Measurements from ENCODE around the gene VCL. TPM values are rescaled to one million over a fixed set of nuclear protein-coding genes. Genes with fewer than 3 reads are reported as not detected.

The VCL gene
- total RNA-seq, 1 experiment from 2014 or later, result 106 TPM

DNA sequence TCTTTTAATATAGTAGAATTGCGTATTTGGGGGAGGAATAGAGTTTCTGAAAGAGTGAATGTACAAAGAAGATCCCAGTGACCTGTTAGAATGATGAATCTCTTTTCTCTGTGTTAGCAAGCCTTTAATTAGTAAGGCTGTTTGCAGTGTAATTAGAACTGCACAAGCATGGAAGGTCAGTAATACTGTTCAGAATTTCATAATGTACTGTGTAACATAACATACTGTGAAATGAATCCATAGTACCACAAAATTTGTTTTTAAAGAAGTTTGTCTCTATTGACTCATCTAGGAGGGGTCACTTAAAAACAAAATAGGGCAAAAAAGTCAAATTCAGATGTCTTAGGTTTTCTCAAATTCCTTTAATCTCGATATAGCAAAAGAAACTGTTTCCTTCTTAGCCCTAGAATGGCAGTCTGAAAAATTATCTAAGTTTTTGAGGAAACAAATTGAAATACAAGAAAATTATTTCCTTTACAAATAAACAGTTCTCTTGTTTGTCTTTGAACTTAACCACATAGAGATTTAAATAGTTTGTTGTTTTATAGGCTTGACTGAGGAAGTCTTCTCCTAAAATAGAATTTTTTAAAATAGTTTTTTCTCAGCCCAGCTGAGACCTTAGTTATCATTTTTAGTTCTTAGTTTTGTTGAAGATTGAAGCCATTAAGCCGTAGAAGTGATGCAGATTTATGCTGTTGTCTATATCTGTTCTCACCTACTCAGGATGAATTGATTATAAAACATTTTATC is 165.6 kb downstream of the VCL start:
- ATAC-seq, result no peak
- Histone ChIP-seq H3K9me3 (ENCODE audit: control insufficient read depth in 1 of 2, insufficient read depth in 1 of 2, low read depth in 1 of 2, low read length in 2 of 2) (no peaks in the 10 kb centered on the region), H3K36me3 (ENCODE audit: control insufficient read depth in 1 of 2, insufficient read depth in 2 of 2, low read length in 2 of 2) (no peaks in the 10 kb centered on the region), H3K4me2 (ENCODE audit: low read length) (no peak overlapping the region), H3K4me3 (replicated peaks in 1 of 2; ENCODE audit: low read depth in 1 of 2, low read length in 2 of 2) (no peak overlapping the region), H3K9me2 (ENCODE audit: insufficient read depth) (no peaks in the 10 kb centered on the region), H3K9ac (ENCODE audit: low read length) (no peak overlapping the region), H4K20me1 (ENCODE audit: insufficient read depth) (no peaks in the 10 kb centered on the region), H3K4me1 (ENCODE audit: control insufficient read depth in 1 of 2, insufficient read depth in 2 of 2, low read length in 2 of 2) (peaks cover 8 to 13% of the 10 kb centered on the region in 2 experiments; a peak in 3 of 4 replicates), H3K27me3 (ENCODE audit: insufficient read depth, low read length) (no peaks in the 10 kb centered on the region), H3K27ac (ENCODE audit: low read depth, low read length) (no peak overlapping the region), H2AFZ (ENCODE audit: low read depth, low read length, poor library complexity, severe bottlenecking) (no peak overlapping the region), H3K79me2 (ENCODE audit: insufficient read depth, low read length) (peaks cover 47% of the 10 kb centered on the region)
- ChIA-PET CTCF (no interaction called here), POLR2A (no interaction called here), RAD21 (ENCODE audit: low non-redundant PET in 1 of 2, low total read pairs in 2 of 2, uncharacterized antibody in 2 of 2, unreplicated experiment in 2 of 2) (no interaction called here)
- TF ChIP-seq, protein P1, sequence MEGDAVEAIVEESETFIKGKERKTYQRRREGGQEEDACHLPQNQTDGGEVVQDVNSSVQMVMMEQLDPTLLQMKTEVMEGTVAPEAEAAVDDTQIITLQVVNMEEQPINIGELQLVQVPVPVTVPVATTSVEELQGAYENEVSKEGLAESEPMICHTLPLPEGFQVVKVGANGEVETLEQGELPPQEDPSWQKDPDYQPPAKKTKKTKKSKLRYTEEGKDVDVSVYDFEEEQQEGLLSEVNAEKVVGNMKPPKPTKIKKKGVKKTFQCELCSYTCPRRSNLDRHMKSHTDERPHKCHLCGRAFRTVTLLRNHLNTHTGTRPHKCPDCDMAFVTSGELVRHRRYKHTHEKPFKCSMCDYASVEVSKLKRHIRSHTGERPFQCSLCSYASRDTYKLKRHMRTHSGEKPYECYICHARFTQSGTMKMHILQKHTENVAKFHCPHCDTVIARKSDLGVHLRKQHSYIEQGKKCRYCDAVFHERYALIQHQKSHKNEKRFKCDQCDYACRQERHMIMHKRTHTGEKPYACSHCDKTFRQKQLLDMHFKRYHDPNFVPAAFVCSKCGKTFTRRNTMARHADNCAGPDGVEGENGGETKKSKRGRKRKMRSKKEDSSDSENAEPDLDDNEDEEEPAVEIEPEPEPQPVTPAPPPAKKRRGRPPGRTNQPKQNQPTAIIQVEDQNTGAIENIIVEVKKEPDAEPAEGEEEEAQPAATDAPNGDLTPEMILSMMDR (IDR thresholded peaks at IDR 0.05 in 2 of 3, conservative IDR thresholded peaks at IDR 0.05 in 1 of 3; ENCODE audit: borderline replicate concordance in 1 of 3, insufficient read depth in 1 of 3, low read depth in 2 of 3, low read length in 2 of 3), result no peak
- no peak for TF ChIP-seq JUND (IDR thresholded peaks at IDR 0.05)
- TF ChIP-seq SRF (IDR thresholded peaks at IDR 0.05; ENCODE audit: low read depth), result no peak
- BruUV-seq (replicated peaks), result no TSS peak
- DNase-seq (ENCODE audit: low read depth, low spot score), result no peak
- intact Hi-C loops (cut with micrococcal nuclease), result no loop called here

DNA sequence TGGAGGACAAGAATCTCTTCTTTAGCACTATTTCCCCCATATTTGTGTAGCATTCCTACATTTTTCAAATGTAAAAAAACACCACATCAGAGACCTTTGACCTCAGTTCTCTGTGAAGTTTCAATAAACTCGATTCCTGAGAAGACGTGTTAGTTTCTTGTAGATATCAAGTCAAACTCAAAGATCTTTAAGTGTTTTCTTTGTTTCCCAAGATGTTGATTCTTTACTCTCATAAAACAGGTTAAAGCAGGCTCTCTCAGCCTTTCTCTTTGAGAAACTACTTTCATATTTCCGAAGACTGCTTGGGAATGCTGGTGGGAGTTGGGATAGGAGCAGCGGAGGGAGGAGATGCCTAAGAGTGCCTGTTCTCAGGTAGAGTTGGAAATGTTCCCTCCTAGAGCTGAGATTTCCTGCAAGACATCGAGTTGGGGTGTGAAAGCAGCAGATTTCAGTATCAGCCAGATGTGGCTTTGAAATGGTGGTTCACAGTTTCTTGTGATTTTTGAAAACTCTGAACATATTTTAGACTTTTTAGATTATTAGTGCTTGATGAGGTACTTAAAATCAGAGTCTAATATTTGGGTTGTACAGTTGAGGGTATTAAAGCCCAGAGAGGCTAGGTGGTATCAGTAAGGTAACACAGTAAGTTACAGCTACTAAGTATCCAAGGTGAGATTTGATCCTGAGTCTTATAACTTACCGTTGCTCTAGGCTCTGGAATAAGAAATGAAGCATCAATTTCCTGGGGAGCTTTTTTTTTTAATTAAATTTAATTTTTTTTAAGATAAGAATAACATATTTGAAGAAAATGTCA is 167.0 kb downstream of the VCL start:
- Histone ChIP-seq H3K9ac (ENCODE audit: low read length) (no peak overlapping the region), H3K9me3 (ENCODE audit: control insufficient read depth in 1 of 2, insufficient read depth in 1 of 2, low read depth in 1 of 2, low read length in 2 of 2) (no peaks in the 10 kb centered on the region), H3K4me3 (replicated peaks in 1 of 2; ENCODE audit: low read depth in 1 of 2, low read length in 2 of 2) (no peak overlapping the region), H3K27me3 (ENCODE audit: insufficient read depth, low read length) (no peaks in the 10 kb centered on the region), H3K4me2 (ENCODE audit: low read length) (peak overlapping the region; percentile 31; the same call in 1 of the 2 replicates), H4K20me1 (ENCODE audit: insufficient read depth) (no peaks in the 10 kb centered on the region), H3K27ac (ENCODE audit: low read depth, low read length) (no peak overlapping the region), H2AFZ (ENCODE audit: low read depth, low read length, poor library complexity, severe bottlenecking) (no peak overlapping the region), H3K9me2 (ENCODE audit: insufficient read depth) (no peaks in the 10 kb centered on the region), H3K79me2 (ENCODE audit: insufficient read depth, low read length) (peaks cover 38% of the 10 kb centered on the region), H3K36me3 (ENCODE audit: control insufficient read depth in 1 of 2, insufficient read depth in 2 of 2, low read length in 2 of 2) (no peaks in the 10 kb centered on the region), H3K4me1 (ENCODE audit: control insufficient read depth in 1 of 2, insufficient read depth in 2 of 2, low read length in 2 of 2) (peaks cover 8 to 13% of the 10 kb centered on the region in 2 experiments; a peak in 3 of 4 replicates)
- CTCF ChIA-PET, result no interaction called here
- RAD21 ChIA-PET (ENCODE audit: low non-redundant PET in 1 of 2, low total read pairs in 2 of 2, uncharacterized antibody in 2 of 2, unreplicated experiment in 2 of 2), result no interaction called here
- POLR2A ChIA-PET, result interaction anchor here (0.8 to 1.1 kb wide), 2 partner anchors 9 to 11 kb away, joined by 3 read pairs; no protein-coding TSS in a partner anchor
- intact Hi-C loops (cut with micrococcal nuclease), result no loop called here
- no peak for DNase-seq (ENCODE audit: low read depth, low spot score)
- BruUV-seq (replicated peaks), result no TSS peak
- ATAC-seq, result no peak
- no peak for TF ChIP-seq TCF7L2 (IDR thresholded peaks at IDR 0.05; ENCODE audit: borderline replicate concordance, extremely low read depth, insufficient read depth, insufficient read length)
- TF ChIP-seq, protein P2, sequence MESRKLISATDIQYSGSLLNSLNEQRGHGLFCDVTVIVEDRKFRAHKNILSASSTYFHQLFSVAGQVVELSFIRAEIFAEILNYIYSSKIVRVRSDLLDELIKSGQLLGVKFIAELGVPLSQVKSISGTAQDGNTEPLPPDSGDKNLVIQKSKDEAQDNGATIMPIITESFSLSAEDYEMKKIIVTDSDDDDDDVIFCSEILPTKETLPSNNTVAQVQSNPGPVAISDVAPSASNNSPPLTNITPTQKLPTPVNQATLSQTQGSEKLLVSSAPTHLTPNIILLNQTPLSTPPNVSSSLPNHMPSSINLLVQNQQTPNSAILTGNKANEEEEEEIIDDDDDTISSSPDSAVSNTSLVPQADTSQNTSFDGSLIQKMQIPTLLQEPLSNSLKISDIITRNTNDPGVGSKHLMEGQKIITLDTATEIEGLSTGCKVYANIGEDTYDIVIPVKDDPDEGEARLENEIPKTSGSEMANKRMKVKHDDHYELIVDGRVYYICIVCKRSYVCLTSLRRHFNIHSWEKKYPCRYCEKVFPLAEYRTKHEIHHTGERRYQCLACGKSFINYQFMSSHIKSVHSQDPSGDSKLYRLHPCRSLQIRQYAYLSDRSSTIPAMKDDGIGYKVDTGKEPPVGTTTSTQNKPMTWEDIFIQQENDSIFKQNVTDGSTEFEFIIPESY (IDR thresholded peaks at IDR 0.05; ENCODE audit: extremely low read depth, insufficient replicate concordance, low read length), result no peak
- TF ChIP-seq, protein P3, sequence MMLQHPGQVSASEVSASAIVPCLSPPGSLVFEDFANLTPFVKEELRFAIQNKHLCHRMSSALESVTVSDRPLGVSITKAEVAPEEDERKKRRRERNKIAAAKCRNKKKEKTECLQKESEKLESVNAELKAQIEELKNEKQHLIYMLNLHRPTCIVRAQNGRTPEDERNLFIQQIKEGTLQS (IDR thresholded peaks at IDR 0.05), result no peak
- no peak for TF ChIP-seq ELF1 (IDR thresholded peaks at IDR 0.05; ENCODE audit: borderline replicate concordance, low read depth)
- no peak for TF ChIP-seq EZH2 (IDR thresholded peaks at IDR 0.05)
- no peak for TF ChIP-seq CBX3 (IDR thresholded peaks at IDR 0.05; ENCODE audit: low read depth)
- TF ChIP-seq FOSL1 (IDR thresholded peaks at IDR 0.05; ENCODE audit: low read depth), result no peak
- no peak for TF ChIP-seq SIN3A (IDR thresholded peaks at IDR 0.05; ENCODE audit: low read depth)
- no peak for TF ChIP-seq ZFX (IDR thresholded peaks at IDR 0.05)
- TF ChIP-seq RAD21 (IDR thresholded peaks at IDR 0.05; ENCODE audit: low read depth), result no peak

Data from HCT116 (cell line).